ENCODE data around the gene AMDHD2.
"Not testable (repeated sequence)": the region's sequence is repeated elsewhere in the genome, so short reads cannot be mapped to it uniquely, and the experiment has no call there.

GRCh38 chr16:2540912-2541311, 20.7 kb downstream of the AMDHD2 start:
- TF ChIP-seq, protein P1, sequence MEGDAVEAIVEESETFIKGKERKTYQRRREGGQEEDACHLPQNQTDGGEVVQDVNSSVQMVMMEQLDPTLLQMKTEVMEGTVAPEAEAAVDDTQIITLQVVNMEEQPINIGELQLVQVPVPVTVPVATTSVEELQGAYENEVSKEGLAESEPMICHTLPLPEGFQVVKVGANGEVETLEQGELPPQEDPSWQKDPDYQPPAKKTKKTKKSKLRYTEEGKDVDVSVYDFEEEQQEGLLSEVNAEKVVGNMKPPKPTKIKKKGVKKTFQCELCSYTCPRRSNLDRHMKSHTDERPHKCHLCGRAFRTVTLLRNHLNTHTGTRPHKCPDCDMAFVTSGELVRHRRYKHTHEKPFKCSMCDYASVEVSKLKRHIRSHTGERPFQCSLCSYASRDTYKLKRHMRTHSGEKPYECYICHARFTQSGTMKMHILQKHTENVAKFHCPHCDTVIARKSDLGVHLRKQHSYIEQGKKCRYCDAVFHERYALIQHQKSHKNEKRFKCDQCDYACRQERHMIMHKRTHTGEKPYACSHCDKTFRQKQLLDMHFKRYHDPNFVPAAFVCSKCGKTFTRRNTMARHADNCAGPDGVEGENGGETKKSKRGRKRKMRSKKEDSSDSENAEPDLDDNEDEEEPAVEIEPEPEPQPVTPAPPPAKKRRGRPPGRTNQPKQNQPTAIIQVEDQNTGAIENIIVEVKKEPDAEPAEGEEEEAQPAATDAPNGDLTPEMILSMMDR (IDR thresholded peaks at IDR 0.05; ENCODE audit: control extremely low read depth in 1 of 3, insufficient read depth in 1 of 3, low read depth in 1 of 3, low read length in 3 of 3) = not testable (repeated sequence)
- TF ChIP-seq POLR2A (IDR thresholded peaks at IDR 0.05; ENCODE audit: control extremely low read depth in 1 of 2, low read depth in 2 of 2, low read length in 2 of 2); RFX5 (IDR thresholded peaks at IDR 0.05; ENCODE audit: borderline replicate concordance, low read depth, low read length); SP1 (IDR thresholded peaks at IDR 0.05; ENCODE audit: low read depth, low read length); EGR1 (IDR thresholded peaks at IDR 0.05; ENCODE audit: borderline replicate concordance, low read depth, low read length): not testable (repeated sequence)

Data from H1 (cell line).